HK-2 (cell line): ENCODE measurements around the gene PLA2G1B.
A peak's percentile ranks its signal among the peaks of the same experiment; 100 is the strongest.

Experiments
- DNase-seq: peaks from one replicate; pipeline ENCODE4 v3.0.0-alpha.2; 2018; ENCODE audit not compliant: unreplicated experiment

The PLA2G1B gene

GRCh38 chr12:120324841-120325417, 2.6 kb downstream of the PLA2G1B start:
- DNase-seq: no peak

DNA sequence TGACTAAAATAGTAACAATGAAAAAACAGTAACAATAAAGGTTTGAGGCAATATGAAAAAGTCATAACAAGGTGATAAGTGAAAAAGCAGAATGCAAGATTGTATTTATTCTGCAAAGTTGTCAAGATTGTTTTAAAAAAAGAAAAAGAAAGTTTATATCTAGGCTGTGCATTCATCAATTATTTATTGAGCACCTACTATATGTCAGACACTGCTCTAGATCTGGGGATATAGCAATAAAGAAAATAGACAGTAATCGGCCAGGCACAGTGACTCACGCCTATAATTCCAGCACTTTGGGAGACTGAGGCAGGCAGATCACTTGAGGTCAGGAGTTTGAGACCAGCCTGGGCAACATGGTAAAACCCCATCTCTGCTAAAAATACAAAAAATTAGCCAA, 3.8 kb downstream of the PLA2G1B start:
- no peak for DNase-seq

GRCh38 chr12:120321382-120322202, 6.0 kb downstream of the PLA2G1B start:
- no peak for DNase-seq

DNA sequence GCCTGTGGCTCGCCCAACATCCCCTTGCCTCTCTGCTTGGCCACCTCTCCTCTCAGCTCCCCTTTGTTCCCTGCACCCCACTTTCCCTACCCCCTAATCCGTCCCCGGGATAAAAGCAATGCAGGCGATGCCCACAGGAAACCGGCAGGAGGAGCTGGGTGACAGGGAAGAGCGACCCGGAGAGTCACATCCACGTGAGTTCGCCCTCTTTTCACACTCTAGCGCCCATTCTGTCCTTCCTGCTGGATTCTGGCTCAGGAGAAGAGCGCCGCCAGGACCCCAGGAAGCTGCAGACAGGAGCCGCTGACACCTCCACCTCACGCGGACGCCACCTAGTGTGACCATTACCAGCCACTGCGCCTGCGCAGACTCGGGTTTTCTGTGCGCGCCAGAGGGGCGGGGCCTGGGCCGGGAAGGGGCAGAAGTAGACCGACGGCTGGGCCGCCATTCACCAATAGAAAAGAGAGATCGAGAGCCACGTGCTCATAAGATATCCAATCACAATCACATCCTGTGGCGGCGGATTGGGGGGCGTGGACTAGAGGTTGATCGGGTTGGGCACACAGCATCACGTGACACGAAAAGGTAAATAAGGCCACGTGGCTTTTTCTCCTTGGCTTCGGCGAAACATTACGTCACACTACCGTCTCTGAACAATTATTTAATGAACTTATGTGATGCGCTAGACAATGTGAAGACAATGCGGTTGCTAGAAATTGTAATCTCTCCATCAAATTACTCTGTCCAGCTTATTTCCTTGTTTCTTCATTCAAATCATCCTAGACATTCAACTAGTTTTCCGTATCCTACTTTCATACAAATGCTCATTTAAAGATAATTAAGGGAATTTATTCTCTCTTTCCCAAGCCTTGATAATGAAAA, 10.1 kb downstream of the PLA2G1B start:
- peak; percentile 100 for DNase-seq

- DNase-seq: peak; percentile 15
These were observed 10.8 kb downstream of the PLA2G1B start for GRCh38 chr12:120316798-120317223.

GRCh38 chr12:120314220-120314619, 13.4 kb downstream of the PLA2G1B start:
- no peak for DNase-seq

GRCh38 chr12:120301962-120302815, 25.4 kb downstream of the PLA2G1B start, which contains the start of gene SIRT4:
Gene SIRT4, plus strand, starts transcription at chr12:120302321. Its CDS starts 1,241 bp downstream, at chr12:120303562.
- peak; percentile 78 for DNase-seq

DNA sequence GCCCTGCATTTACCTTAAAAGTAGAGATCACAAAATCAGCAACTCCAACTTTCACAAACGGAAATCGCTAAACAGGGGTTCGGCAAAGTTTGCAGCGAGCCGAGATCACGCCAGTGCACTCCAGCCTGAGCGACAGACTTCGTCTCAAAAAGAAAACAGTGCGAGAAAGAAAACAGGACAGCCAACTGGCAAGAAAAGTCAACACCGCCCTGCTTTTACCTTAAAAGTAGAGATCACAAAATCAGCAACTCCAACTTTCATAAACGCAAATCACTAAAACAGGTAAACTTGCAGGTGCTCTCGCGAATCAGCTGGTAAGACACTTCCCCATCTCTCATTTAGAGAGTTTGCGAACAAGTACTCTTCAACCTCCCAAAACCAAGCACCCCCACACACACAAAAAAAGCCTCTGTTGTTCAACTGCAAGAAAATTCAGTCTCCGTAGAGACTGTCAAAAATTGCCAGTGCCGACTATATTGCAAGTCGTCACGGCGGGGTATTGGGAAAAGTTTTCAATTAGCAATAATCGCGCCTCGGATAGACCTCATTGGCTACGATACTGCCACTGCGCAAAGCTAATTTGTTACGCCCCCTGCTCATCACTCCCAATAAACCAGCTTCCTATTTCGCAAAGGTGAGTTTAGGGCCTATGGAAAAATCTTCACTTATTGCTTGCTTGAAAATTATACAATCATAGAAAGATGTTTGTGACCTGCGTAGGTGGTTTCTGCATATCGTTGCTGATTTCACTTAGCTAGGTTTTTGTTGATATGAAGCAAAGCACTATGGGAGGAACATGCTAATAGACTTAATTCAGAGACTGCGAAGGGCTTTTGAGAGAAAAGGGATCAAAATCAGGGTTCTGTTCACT, 34.7 kb downstream of the PLA2G1B start, which contains the start of gene RNU4-1:
Gene RNU4-1, minus strand, starts transcription at position 577 of the 871 bp plus-strand sequence.
- DNase-seq: peak; percentile 84

DNA sequence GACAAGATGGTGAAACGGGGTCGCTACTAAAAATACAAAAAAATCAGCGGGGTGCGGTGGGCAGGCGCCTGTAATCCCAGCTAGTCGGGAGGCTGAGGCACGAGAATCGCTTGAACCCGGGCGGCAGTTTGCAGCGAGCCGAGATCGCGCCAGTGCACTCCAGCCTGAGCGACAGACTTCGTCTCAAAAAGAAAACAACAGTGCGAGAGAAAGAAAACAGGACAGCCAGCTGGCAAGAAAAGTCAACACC, 35.2 kb downstream of the PLA2G1B start:
- no peak for DNase-seq

DNA sequence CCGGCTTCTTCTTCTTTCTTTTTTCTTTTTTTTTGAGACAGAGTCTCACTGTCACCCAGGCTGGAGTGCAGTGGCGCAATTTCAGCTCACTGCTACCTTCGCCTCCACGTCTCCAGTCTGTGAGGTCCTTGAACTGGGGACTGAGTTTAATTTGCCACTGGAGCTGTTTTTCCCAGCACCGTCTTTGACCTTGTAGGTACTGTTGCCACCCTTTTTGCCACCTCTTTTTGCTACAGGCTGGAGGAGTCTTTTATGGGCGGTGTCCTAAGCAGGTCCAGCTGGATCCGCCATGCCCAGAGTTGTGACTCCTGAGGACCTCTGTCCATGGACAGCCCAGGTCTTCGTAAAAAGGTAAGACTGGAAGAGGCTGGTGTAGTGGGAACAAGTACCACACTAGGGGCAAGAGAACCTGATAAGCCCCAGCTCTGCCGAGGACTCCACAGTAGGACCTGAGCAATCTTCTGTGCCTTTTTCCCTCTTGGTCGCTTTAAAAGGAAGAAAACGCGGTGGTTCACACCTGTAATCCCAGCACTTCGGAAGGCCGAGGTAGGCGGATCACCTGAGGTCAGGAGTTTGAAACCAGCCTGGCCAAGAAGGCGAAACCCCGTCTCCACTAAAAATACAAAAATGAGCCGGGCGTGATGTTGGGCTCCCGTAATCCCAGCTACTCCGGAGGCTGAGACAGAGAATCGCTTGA, 36.8 kb downstream of the PLA2G1B start:
- peak; percentile 58 for DNase-seq

GRCh38 chr12:120287491-120287890, 40.1 kb downstream of the PLA2G1B start:
- no peak for DNase-seq

GRCh38 chr12:120286768-120287490, 40.6 kb downstream of the PLA2G1B start:
- DNase-seq: no peak

GRCh38 chr12:120284381-120284780, 43.2 kb downstream of the PLA2G1B start:
- DNase-seq: no peak

DNA sequence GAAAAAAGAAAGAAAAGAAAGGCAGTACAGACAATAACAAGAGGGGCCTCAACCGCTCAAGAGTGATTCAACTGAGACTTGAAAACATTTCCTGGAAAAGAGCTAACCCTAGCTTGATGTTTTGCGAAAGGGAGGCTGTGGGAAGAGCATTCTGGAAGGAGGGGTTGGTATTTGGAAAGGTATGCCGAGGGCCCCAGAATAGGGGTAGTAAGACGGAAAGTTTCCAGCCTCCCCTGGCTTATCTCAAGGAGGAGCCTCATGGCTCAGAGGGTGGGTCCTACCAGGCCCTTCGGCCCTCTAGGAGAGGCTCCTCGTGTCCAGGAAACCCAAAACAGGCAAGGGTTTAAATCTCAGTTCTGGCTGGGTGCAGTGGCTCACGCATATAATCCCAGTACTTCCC, 44.3 kb downstream of the PLA2G1B start:
- DNase-seq: no peak

GRCh38 chr12:120278137-120279069, 49.2 kb downstream of the PLA2G1B start:
- DNase-seq: no peak

- no peak for DNase-seq
These were observed 50.8 kb downstream of the PLA2G1B start for GRCh38 chr12:120276734-120277133.
